PC-9 (cell line): ENCODE measurements around the gene NFKBIB. TPM values are rescaled to one million over a fixed set of nuclear protein-coding genes. Genes with fewer than 3 reads are reported as not detected.
"Not testable (repeated sequence)": the region's sequence is repeated elsewhere in the genome, so short reads cannot be mapped to it uniquely, and the experiment has no call there.

Experiments used
- BruUV-seq: library from RNA; stranded (reverse); fragments of 400-500 nt; replicated peaks from 2 replicates; lab custom pipeline; 2021; lab: Mats Ljungman, UMichigan
- CTCF ChIA-PET: fragments of 300-600 bp; sonication (Branson Sonifier 250); formaldehyde crosslinking; loops from one replicate; lab custom pipeline; 2022; ENCODE audit warnings: antibody characterized with exemption; lab: Charles Lee
- POLR2A ChIA-PET: fragments of 300-600 bp; sonication (Branson Sonifier 250); formaldehyde crosslinking; loops from one replicate; lab custom pipeline; 2022; ENCODE audit warnings: antibody characterized with exemption; ENCODE audit not compliant: unreplicated experiment; lab: Charles Lee
- DNase-seq, 2 experiments: peaks; one replicate each; pipeline versions ENCODE4 v3.0.0 to v3.0.0-alpha.2; 2015 to 2022; ENCODE audit warnings: mixed read lengths in 1 of 2
- H2AFZ ChIP-seq: fragments of 200-600 bp; sonication (generic); 2 replicates; pipeline ENCODE4 v1.8.1; 2017; ENCODE audit warnings: antibody characterized with exemption
- H3F3A ChIP-seq: fragments of 200-600 bp; sonication (generic); 2 replicates; pipeline ENCODE4 v1.8.1; 2017; ENCODE audit warnings: antibody characterized with exemption, mild to moderate bottlenecking, low read depth; ENCODE audit not compliant: insufficient read depth
- H3K27ac ChIP-seq: fragments of 200-600 bp; sonication (generic); 2 replicates; pipeline ENCODE4 v1.6.1; 2016; ENCODE audit warnings: mixed run types
- H3K27me3 ChIP-seq: fragments of 200-600 bp; sonication (generic); 2 replicates; pipeline ENCODE4 v1.6.1; 2016; ENCODE audit warnings: low read depth, mixed run types; ENCODE audit not compliant: insufficient read depth
- H3K36me3 ChIP-seq: fragments of 200-600 bp; sonication (generic); 2 replicates; pipeline ENCODE4 v1.6.1; 2016; ENCODE audit warnings: low read depth, mixed run types
- H3K4me1 ChIP-seq: fragments of 200-600 bp; sonication (generic); replicated peaks from 2 replicates; pipeline ENCODE4 v1.6.1; 2016; ENCODE audit warnings: mixed run types; ENCODE audit not compliant: insufficient read depth
- H3K4me2 ChIP-seq: fragments of 200-600 bp; sonication (generic); 2 replicates; pipeline ENCODE4 v1.6.1; 2017; ENCODE audit warnings: mixed run types
- H3K4me3 ChIP-seq: fragments of 200-600 bp; sonication (generic); 2 replicates; pipeline ENCODE4 v1.6.1; 2016; ENCODE audit warnings: mixed run types
- H3K79me2 ChIP-seq: fragments of 200-600 bp; sonication (generic); 2 replicates; pipeline ENCODE4 v1.6.1; 2017; ENCODE audit warnings: low read depth, mixed run types
- H3K9me2 ChIP-seq: fragments of 200-600 bp; sonication (generic); 2 replicates; pipeline ENCODE4 v1.8.1; 2017; ENCODE audit warnings: mild to moderate bottlenecking; ENCODE audit not compliant: insufficient read depth
- H3K9me3 ChIP-seq: fragments of 200-600 bp; sonication (generic); 2 replicates; pipeline ENCODE4 v1.8.1; 2016; ENCODE audit warnings: low read depth; ENCODE audit not compliant: insufficient read depth
- H4K20me1 ChIP-seq: fragments of 200-600 bp; sonication (generic); 2 replicates; pipeline ENCODE4 v1.8.1; 2017; ENCODE audit not compliant: insufficient read depth
- EZH2 ChIP-seq: fragments of 200-600 bp; sonication (generic); IDR thresholded peaks from 2 replicates; pipeline ENCODE4 v1.8.0; 2017; ENCODE audit warnings: antibody characterized with exemption, low read depth
- intact Hi-C: fragments of 100-400 bp; cut with micrococcal nuclease; formaldehyde crosslinking; loops from one replicate; pipeline ENCODE4 v1.10.0; 2022; ENCODE audit not compliant: unreplicated experiment
- total RNA-seq: library from RNA; stranded (reverse); gene quantifications from 2 replicates; pipeline ENCODE4 v1.2.3, GENCODE V29; 2021
- TF ChIP-seq, protein P1 (sequence below): fragments of 200-600 bp; sonication (generic); conservative IDR thresholded peaks from 2 replicates; pipeline ENCODE4 v1.6.1; 2017; ENCODE audit warnings: mixed run types, antibody characterized with exemption, mild to moderate bottlenecking, moderate library complexity

NFKBIB gene
- total RNA-seq, 1 experiment from 2014 or later, result 21.6 TPM

DNA sequence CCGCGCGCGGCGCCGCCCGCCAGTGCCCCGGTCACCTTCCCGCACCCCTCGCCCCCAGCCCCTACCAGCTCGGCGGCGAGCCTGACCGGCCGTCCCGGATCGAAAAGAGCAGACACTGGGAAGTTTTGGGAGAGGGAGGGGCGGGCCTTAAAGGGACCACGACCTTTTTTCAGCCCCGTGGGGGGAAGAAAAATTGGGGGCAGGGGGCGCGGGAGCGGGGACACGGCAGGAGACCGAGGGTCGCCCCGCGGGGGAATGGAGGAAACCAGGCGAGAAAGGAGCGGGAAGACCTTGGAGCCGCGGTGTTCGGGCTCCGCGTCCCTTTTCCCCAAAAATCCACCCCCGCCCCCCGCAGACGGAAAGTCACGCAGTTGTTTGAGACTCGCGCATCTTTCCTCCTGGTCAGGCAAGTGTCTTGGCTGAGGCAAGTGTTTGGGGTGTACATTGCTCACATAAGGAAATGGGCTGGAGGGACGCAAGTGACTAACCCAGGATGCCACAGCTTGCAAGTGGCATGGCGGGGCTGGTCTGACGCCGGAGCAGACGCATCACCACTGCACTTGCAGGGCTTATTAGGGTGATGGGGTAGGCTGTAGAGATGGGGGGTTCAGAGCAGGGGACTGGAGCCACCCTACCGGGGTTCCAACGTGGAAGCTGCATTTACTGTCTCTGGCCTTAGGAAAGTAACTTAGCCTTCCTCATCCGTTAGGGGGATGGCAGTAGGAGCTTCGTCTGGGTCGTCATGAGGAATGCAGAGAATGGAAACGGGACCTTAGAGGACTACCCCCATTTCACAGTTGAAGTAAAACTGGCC, 47.3 kb upstream of the NFKBIB start:
- intact Hi-C loops, result loop anchor here (5.0 kb wide), 2 partner anchors 170 to 215 kb away; no protein-coding TSS in a partner anchor
- peak overlapping the region; percentile 65 for H3K4me3 ChIP-seq
- no peaks in the 10 kb centered on the region for H3K9me3 ChIP-seq
- H3K9me2 ChIP-seq, result no peaks in the 10 kb centered on the region
- peaks cover 29% of the 10 kb centered on the region for H3K79me2 ChIP-seq
- H4K20me1 ChIP-seq, result peaks cover 16% of the 10 kb centered on the region
- H3K36me3 ChIP-seq, result no peaks in the 10 kb centered on the region
- peak overlapping the region; percentile 83 for H3K4me2 ChIP-seq
- peaks cover 28% of the 10 kb centered on the region for H3K4me1 ChIP-seq
- H3F3A ChIP-seq, result peaks cover 37% of the 10 kb centered on the region
- no peak for TF ChIP-seq EZH2
- TF ChIP-seq, protein P1, sequence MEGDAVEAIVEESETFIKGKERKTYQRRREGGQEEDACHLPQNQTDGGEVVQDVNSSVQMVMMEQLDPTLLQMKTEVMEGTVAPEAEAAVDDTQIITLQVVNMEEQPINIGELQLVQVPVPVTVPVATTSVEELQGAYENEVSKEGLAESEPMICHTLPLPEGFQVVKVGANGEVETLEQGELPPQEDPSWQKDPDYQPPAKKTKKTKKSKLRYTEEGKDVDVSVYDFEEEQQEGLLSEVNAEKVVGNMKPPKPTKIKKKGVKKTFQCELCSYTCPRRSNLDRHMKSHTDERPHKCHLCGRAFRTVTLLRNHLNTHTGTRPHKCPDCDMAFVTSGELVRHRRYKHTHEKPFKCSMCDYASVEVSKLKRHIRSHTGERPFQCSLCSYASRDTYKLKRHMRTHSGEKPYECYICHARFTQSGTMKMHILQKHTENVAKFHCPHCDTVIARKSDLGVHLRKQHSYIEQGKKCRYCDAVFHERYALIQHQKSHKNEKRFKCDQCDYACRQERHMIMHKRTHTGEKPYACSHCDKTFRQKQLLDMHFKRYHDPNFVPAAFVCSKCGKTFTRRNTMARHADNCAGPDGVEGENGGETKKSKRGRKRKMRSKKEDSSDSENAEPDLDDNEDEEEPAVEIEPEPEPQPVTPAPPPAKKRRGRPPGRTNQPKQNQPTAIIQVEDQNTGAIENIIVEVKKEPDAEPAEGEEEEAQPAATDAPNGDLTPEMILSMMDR, result no peak
- ChIA-PET CTCF (interaction anchor here (0.6 to 1.2 kb wide), 2 partner anchors 35 to 38 kb away, joined by 6 to 9 read pairs; no protein-coding TSS in a partner anchor), POLR2A (interaction anchor here (0.5 to 0.7 kb wide), 4 partner anchors 10 to 218 kb away, joined by 3 to 20 read pairs (median 8); no protein-coding TSS in a partner anchor)
- no TSS peak for BruUV-seq
- peak; percentile 57 to 81 for DNase-seq
- no peaks in the 10 kb centered on the region for H3K27me3 ChIP-seq
- peak overlapping the region; percentile 74 for H2AFZ ChIP-seq
- H3K27ac ChIP-seq, result peak overlapping the region; percentile 94

DNA sequence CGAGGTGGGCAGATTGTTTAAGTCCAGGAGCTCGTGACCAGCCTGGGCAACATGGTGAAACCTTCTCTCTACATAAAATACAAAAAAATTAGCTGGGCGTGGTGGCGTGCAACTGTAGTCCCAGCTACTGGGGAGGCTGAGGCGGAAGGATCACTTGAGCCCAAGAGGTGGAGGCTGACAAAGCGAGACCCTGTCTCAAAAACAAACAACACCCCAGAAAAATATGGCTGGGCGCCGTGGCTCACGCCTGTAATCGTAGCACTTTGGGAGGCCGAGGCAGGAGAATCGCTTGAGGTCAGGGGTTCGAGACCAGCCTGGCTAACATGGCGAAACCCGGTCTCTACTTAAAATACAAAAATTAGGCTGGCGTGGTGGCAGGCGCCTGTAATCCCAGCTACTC, 46.6 kb upstream of the NFKBIB start:
- no peak for DNase-seq
- no TSS peak for BruUV-seq
- Histone ChIP-seq H3K36me3 (no peaks in the 10 kb centered on the region), H2AFZ (peak overlapping the region; percentile 74), H3K4me2 (peak overlapping the region; percentile 83), H3K9me3 (no peaks in the 10 kb centered on the region), H4K20me1 (peaks cover 8% of the 10 kb centered on the region), H3K27ac (peak overlapping the region; percentile 94), H3K4me3 (peak overlapping the region; percentile 65), H3K4me1 (peaks cover 20% of the 10 kb centered on the region), H3K9me2 (no peaks in the 10 kb centered on the region), H3F3A (peaks cover 40% of the 10 kb centered on the region), H3K27me3 (no peaks in the 10 kb centered on the region), H3K79me2 (peaks cover 21% of the 10 kb centered on the region)
- POLR2A ChIA-PET, result no interaction called here
- no peak for TF ChIP-seq EZH2
- CTCF ChIA-PET, result interaction anchor here (1.2 kb wide), 1 partner anchor 35 kb away, joined by 6 read pairs; no protein-coding TSS in a partner anchor
- intact Hi-C loops, result loop anchor here (5.0 kb wide), 2 partner anchors 171 to 216 kb away; no protein-coding TSS in a partner anchor

DNA sequence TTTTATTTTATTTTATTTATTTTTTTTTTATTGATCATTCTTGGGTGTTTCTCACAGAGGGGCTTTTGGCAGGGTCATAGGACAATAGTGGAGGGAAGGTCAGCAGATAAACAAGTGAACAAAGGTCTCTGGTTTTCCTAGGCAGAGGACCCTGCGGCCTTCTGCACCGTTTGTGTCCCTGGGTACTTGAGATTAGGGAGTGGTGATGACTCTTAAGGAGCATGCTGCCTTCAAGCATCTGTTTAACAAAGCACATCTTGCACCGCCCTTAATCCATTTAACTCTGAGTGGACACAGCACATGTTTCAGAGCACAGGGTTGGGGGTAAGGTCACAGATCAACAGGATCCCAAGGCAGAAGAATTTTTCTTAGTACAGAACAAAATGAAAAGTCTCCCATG, 44.8 kb upstream of the NFKBIB start:
- H2AFZ ChIP-seq, CTCF ChIA-PET, H3K27me3 ChIP-seq, H3K27ac ChIP-seq, H3K4me2 ChIP-seq, H3K9me3 ChIP-seq, H3K36me3 ChIP-seq, DNase-seq, BruUV-seq, H3K9me2 ChIP-seq, H4K20me1 ChIP-seq, H3K4me3 ChIP-seq: not testable (repeated sequence)
- POLR2A ChIA-PET, result interaction anchor here (0.6 kb wide), 1 partner anchor 174 kb away, joined by 7 read pairs; no protein-coding TSS in a partner anchor
- peaks cover 32% of the 10 kb centered on the region for H3F3A ChIP-seq
- peaks cover 19% of the 10 kb centered on the region for H3K4me1 ChIP-seq
- intact Hi-C loops, result loop anchor here (5.0 kb wide), 2 partner anchors 173 to 218 kb away; no protein-coding TSS in a partner anchor
- peaks cover 11% of the 10 kb centered on the region; the same call in 1 of the 2 replicates for H3K79me2 ChIP-seq

DNA sequence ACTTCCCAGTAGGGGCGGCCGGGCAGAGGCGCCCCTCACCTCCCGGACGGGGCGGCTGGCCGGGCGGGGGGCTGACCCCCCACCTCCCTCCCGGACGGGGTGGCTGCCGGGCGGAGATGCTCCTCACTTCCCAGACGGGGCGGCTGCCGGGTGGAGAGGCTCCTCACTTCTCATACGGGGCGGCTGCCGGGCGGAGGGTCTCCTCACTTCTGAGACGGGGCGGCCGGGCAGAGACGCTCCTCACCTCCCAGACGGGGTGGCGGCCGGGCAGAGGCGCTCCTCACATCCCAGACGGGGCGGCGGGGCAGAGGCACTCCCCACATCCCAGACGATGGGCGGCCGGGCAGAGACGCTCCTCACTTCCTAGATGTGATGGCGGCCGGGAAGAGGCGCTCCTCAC, 44.0 kb upstream of the NFKBIB start:
- BruUV-seq, H2AFZ ChIP-seq, H3K27me3 ChIP-seq, H3K9me3 ChIP-seq, H3K27ac ChIP-seq, H3K9me2 ChIP-seq, H3K4me3 ChIP-seq, H3K4me2 ChIP-seq, DNase-seq, intact Hi-C loops, H4K20me1 ChIP-seq, CTCF ChIA-PET, H3K36me3 ChIP-seq: not testable (repeated sequence)
- H3K79me2 ChIP-seq, result peaks cover 11% of the 10 kb centered on the region; the same call in 1 of the 2 replicates
- POLR2A ChIA-PET, result interaction anchor here (0.6 kb wide), 1 partner anchor 174 kb away, joined by 7 read pairs; no protein-coding TSS in a partner anchor
- H3F3A ChIP-seq, result peaks cover 30% of the 10 kb centered on the region
- H3K4me1 ChIP-seq, result peaks cover 20% of the 10 kb centered on the region
